Neural cell (in vitro differentiated cells): ENCODE measurements around the gene TREM1.

ENCODE experiments used
- EP300 ChIP-seq: fragments of 450-650 bp; conservative IDR thresholded peaks from 2 replicates; pipeline ENCODE4 v1.6.1; 2014; ENCODE audit warnings: antibody characterized with exemption, mild to moderate bottlenecking, moderate library complexity; ENCODE audit not compliant: poor library complexity, severe bottlenecking
- EZH2 ChIP-seq: fragments of 200-600, 300-800 bp; shearing (Covaris generic), sonication (generic); IDR thresholded peaks from 2 replicates; pipeline ENCODE4 v1.6.1; 2014; ENCODE audit warnings: antibody characterized with exemption, low read length, borderline replicate concordance, mild to moderate bottlenecking; ENCODE audit not compliant: insufficient read depth, poor library complexity, severe bottlenecking
- MXI1 ChIP-seq: fragments of 450-650 bp; conservative IDR thresholded peaks from 2 replicates; pipeline ENCODE4 v1.6.1; 2014; ENCODE audit warnings: antibody characterized with exemption, mild to moderate bottlenecking; ENCODE audit not compliant: poor library complexity, severe bottlenecking
- POLR2AphosphoS5 ChIP-seq: IDR thresholded peaks from 2 replicates; pipeline ENCODE4 v1.6.1; 2012
- RAD21 ChIP-seq: fragments of 450-650 bp; conservative IDR thresholded peaks from 2 replicates; pipeline ENCODE4 v1.6.1; 2014; ENCODE audit warnings: antibody characterized with exemption, mild to moderate bottlenecking, moderate library complexity
- TAF1 ChIP-seq: IDR thresholded peaks from 2 replicates; pipeline ENCODE4 v1.6.1; 2012; ENCODE audit warnings: low read depth
- TF ChIP-seq, protein P1 (sequence below): fragments of 450-650 bp; IDR thresholded peaks from 2 replicates; pipeline ENCODE4 v1.5.1; 2014; ENCODE audit warnings: antibody characterized with exemption, mild to moderate bottlenecking, moderate library complexity; ENCODE audit not compliant: poor library complexity, severe bottlenecking
- TF ChIP-seq, protein P2 (sequence below): IDR thresholded peaks from 2 replicates; pipeline ENCODE4 v1.6.1; 2012; ENCODE audit warnings: borderline replicate concordance

- TF ChIP-seq, protein P1, sequence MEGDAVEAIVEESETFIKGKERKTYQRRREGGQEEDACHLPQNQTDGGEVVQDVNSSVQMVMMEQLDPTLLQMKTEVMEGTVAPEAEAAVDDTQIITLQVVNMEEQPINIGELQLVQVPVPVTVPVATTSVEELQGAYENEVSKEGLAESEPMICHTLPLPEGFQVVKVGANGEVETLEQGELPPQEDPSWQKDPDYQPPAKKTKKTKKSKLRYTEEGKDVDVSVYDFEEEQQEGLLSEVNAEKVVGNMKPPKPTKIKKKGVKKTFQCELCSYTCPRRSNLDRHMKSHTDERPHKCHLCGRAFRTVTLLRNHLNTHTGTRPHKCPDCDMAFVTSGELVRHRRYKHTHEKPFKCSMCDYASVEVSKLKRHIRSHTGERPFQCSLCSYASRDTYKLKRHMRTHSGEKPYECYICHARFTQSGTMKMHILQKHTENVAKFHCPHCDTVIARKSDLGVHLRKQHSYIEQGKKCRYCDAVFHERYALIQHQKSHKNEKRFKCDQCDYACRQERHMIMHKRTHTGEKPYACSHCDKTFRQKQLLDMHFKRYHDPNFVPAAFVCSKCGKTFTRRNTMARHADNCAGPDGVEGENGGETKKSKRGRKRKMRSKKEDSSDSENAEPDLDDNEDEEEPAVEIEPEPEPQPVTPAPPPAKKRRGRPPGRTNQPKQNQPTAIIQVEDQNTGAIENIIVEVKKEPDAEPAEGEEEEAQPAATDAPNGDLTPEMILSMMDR = no peak
- TF ChIP-seq POLR2AphosphoS5 (no peak), TAF1 (no peak), RAD21 (no peak), EZH2 (no peak), EP300 (no peak), MXI1 (no peak)
- TF ChIP-seq, protein P2, sequence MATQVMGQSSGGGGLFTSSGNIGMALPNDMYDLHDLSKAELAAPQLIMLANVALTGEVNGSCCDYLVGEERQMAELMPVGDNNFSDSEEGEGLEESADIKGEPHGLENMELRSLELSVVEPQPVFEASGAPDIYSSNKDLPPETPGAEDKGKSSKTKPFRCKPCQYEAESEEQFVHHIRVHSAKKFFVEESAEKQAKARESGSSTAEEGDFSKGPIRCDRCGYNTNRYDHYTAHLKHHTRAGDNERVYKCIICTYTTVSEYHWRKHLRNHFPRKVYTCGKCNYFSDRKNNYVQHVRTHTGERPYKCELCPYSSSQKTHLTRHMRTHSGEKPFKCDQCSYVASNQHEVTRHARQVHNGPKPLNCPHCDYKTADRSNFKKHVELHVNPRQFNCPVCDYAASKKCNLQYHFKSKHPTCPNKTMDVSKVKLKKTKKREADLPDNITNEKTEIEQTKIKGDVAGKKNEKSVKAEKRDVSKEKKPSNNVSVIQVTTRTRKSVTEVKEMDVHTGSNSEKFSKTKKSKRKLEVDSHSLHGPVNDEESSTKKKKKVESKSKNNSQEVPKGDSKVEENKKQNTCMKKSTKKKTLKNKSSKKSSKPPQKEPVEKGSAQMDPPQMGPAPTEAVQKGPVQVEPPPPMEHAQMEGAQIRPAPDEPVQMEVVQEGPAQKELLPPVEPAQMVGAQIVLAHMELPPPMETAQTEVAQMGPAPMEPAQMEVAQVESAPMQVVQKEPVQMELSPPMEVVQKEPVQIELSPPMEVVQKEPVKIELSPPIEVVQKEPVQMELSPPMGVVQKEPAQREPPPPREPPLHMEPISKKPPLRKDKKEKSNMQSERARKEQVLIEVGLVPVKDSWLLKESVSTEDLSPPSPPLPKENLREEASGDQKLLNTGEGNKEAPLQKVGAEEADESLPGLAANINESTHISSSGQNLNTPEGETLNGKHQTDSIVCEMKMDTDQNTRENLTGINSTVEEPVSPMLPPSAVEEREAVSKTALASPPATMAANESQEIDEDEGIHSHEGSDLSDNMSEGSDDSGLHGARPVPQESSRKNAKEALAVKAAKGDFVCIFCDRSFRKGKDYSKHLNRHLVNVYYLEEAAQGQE = no peak
These were observed 49.4 kb downstream of the TREM1 start for GRCh38 chr6:41237128-41237527.
